IPS-18a (cell line): ENCODE results near the gene GRIN3B.

Source experiments
- H3K27ac ChIP-seq: one replicate; pipeline ENCODE4 v1.5.1; 2013; ENCODE audit warnings: low read length
- H3K27me3 ChIP-seq: one replicate; pipeline ENCODE4 v1.6.1; 2013; ENCODE audit warnings: mild to moderate bottlenecking, low read length; ENCODE audit not compliant: control insufficient read depth, insufficient read depth
- H3K36me3 ChIP-seq: one replicate; pipeline ENCODE4 v1.6.1; 2013; ENCODE audit warnings: low read depth, low read length; ENCODE audit not compliant: control insufficient read depth
- H3K4me1 ChIP-seq: one replicate; pipeline ENCODE4 v1.6.1; 2013; ENCODE audit warnings: low read depth, low read length; ENCODE audit not compliant: control insufficient read depth
- H3K4me3 ChIP-seq: one replicate; pipeline ENCODE4 v1.5.1; 2013; ENCODE audit warnings: low read length
- H3K9ac ChIP-seq: one replicate; pipeline ENCODE4 v1.6.1; 2013; ENCODE audit warnings: mild to moderate bottlenecking, low read length, moderate library complexity
- H3K9me3 ChIP-seq: one replicate; pipeline ENCODE4 v1.6.1; 2013; ENCODE audit warnings: low read depth, low read length; ENCODE audit not compliant: control insufficient read depth

GRIN3B gene

DNA sequence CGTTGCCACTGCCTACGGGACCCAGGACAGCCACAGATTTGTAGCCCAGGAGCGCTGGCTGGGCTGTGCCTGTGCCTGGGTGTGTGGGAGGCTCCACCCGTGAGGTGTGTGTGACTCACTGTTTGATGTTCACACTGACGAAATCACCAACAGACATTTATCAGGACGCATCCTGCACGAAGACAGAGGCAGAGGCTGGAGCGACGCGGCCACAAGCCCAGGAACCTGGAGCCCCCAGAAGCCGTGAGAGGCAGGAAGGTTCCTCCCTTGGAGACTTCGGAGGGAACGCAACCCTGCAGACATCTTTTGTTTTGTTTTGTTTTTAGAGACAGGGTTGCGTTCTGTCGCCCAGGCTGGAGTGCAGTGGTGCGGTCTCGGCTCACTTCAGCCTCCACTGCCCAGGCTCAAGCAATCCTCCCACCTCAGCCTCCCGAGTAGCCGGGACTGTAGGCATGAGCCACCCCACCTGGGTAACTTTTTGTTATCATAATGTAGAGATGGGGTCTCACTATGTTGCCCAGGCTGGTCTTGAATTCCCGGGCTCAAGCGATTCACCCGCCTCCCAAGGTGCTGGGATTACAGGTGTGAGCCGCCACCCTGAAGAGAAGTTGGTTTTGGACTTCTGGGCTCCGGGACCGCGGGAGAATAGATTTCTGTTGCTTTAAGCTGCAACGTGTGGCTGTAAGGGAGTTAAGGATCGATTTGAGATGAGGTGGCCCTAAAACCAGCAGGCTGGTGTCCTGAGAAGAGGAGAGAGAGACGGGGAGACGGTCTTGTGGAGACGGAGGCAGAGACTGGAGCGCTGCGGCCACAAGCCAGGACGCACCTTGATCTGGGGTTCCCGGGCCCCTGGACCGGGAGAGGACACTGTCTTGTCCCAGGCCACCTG lies 41.0 kb upstream of the GRIN3B start:
- no peak overlapping the region for H3K9ac ChIP-seq
- no peaks in the 10 kb centered on the region for H3K36me3 ChIP-seq
- no peak overlapping the region for H3K4me3 ChIP-seq
- no peaks in the 10 kb centered on the region for H3K27me3 ChIP-seq
- H3K9me3 ChIP-seq, result no peaks in the 10 kb centered on the region
- H3K27ac ChIP-seq, result no peak overlapping the region
- H3K4me1 ChIP-seq, result peaks cover 3% of the 10 kb centered on the region

DNA sequence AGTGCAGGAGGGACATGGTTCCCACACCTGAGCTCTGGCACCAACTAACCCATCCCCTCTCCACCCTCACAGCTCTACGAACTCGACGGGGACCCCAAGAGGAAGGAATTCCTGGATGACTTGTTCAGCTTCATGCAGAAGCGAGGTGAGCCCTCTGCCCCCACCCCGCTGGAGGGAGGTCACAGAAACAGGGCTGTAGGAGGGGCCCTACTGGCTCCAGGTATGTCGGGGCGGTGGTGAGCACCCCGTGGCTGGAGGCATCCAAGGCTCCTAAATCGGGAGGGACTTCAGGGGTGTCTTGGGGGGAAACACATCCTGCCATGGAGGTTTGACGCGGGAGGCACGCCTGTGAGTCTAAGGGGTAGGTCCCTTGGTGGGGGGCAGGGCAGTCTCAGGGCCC lies 40.2 kb upstream of the GRIN3B start:
- Histone ChIP-seq H3K36me3 (peaks cover 6% of the 10 kb centered on the region), H3K9ac (no peak overlapping the region), H3K9me3 (no peaks in the 10 kb centered on the region), H3K4me3 (no peak overlapping the region), H3K27ac (no peak overlapping the region), H3K4me1 (peaks cover 3% of the 10 kb centered on the region), H3K27me3 (no peaks in the 10 kb centered on the region)

DNA sequence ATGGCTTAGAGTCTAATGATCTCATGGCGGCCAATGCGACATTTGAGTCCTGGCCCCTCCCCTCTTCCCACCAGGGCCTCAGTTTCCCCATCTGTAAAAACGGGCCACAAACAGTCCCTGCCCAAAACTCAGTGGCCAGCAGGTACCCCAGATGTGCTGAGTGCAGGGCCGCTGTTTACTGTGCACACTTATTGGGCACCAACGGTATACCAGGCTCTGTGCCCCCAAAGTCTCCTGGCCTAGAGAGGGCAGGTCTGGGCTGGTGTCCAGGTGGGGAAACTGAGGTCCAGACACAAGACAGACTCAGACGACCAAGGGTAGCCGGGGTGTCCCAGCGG lies 39.6 kb upstream of the GRIN3B start:
- Histone ChIP-seq H3K4me1 (peaks cover 3% of the 10 kb centered on the region), H3K9ac (no peak overlapping the region), H3K36me3 (peaks cover 7% of the 10 kb centered on the region), H3K4me3 (no peak overlapping the region), H3K27me3 (no peaks in the 10 kb centered on the region), H3K9me3 (no peaks in the 10 kb centered on the region), H3K27ac (no peak overlapping the region)

DNA sequence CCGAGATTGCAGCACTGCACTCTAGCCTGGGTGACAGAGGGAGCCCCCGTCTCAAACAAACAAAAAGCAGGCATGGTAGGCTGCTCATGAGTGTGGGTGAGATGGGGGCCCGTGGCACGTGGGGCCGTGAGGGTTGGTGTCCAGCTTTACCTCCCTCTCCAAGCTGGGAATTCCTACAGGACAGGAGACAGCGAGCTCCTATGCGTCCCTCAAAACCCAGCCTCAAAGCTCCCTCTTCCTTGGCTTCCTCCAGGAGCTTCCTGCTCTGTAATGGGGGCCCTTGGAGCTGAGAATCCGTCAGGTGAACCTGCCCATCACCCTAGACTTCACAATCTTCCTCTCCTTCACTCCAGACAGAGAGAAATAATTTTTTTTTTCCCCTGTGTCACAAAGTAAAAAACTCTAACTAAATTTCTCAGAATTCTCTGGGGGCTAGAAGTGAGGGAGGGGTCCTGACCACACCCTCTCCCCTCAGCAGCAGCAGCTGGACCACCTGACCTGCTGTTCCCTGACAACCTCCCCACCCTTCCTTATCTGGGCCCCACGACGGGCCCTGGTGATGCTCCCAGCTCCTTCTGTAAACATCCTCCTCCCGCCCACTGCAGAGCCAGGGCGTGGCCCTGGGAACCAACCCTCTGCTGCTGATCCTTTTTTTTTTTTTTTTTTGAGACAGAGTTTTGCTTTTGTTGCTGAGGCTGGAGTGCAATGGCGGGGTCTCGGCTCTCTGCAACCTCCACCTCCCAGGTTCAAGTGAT lies 38.2 kb upstream of the GRIN3B start:
- H3K36me3 ChIP-seq, result peaks cover 12% of the 10 kb centered on the region
- no peak overlapping the region for H3K9ac ChIP-seq
- no peak overlapping the region for H3K4me3 ChIP-seq
- H3K9me3 ChIP-seq, result no peaks in the 10 kb centered on the region
- H3K27ac ChIP-seq, result no peak overlapping the region
- H3K27me3 ChIP-seq, result no peaks in the 10 kb centered on the region
- peaks cover 3% of the 10 kb centered on the region for H3K4me1 ChIP-seq

DNA sequence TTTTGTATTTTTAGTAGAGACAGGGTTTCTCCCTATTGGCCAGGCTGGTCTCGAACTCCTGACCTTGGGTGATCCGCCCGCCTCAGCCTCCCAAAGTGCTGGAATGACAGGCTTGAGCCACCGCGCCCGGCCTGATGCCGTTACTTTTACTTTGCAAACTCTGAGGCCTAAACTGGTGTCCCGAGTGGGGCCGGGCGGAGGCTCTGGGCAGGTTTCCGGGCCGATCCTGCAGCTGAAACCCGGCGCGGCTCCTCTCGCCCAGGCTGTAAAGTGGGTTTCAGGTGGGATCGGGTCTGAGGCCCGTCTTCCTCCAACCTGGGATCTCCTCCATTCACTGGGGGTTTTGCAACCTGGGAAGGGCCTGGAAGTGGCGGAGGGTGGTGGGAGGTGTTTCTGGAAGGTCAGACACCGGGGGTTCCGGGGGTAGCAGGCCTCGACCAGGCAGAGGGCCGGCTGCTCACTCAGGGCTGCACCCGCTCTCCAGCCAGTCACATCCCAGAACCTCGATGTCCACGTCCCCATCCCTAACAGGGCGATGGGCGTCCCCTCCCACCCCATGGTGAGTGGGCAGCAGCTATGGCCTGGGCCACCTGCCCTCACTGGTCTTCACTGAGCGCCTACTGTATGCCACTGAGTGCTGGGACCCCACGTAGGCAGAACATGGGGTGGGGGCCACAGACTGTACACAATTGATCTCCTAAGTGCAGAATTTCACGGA lies 37.4 kb upstream of the GRIN3B start:
- H3K27me3 ChIP-seq, result no peaks in the 10 kb centered on the region
- H3K9me3 ChIP-seq, result no peaks in the 10 kb centered on the region
- H3K27ac ChIP-seq, result no peak overlapping the region
- peaks cover 12% of the 10 kb centered on the region for H3K36me3 ChIP-seq
- no peak overlapping the region for H3K4me3 ChIP-seq
- H3K4me1 ChIP-seq, result peaks cover 3% of the 10 kb centered on the region
- H3K9ac ChIP-seq, result no peak overlapping the region

DNA sequence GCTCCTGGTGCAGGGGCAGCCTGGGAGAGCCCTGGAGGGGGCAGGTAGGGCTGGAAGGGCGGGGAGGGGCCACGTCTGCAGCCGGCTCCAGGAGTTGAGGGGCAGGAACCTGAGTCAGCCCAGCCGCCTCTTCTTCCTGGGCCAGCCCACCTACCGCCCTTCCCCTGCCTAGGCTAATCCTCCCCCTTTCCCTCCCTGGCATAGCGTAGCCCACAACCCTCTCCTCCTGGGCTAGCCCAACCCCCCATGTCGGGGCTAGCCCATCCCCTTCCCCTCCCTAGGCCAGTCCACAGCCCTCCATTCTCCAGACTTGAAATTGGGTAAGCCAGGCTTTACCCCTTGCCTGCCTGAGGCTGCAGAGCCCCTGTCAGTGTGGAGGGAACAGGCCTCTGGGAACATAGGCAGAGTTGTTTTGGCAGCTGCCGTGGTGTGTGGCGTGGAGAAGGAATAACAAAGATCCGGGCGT lies 36.7 kb upstream of the GRIN3B start:
- H3K4me3 ChIP-seq, result no peak overlapping the region
- no peak overlapping the region for H3K27ac ChIP-seq
- H3K9ac ChIP-seq, result no peak overlapping the region
- H3K27me3 ChIP-seq, result no peaks in the 10 kb centered on the region
- H3K4me1 ChIP-seq, result peaks cover 3% of the 10 kb centered on the region
- H3K36me3 ChIP-seq, result peaks cover 15% of the 10 kb centered on the region
- no peaks in the 10 kb centered on the region for H3K9me3 ChIP-seq

DNA sequence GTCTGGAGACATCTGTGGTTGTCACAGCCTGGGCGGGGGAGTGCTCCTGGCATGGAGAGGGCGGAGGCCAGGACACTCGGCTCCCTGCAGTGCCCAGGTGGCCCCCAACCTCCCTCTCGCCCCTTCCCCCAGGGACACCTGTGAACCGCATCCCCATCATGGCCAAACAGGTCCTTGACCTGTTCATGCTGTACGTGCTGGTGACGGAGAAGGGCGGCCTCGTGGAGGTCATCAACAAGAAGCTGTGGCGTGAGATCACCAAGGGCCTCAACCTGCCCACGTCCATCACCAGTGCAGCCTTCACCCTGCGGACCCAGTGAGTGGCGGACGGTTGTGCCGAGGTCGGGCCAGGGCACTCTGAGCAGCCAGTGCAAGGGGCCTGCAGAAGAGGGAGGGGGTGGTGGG lies 36.1 kb upstream of the GRIN3B start:
- Histone ChIP-seq H3K36me3 (peaks cover 19% of the 10 kb centered on the region), H3K4me3 (no peak overlapping the region), H3K27me3 (no peaks in the 10 kb centered on the region), H3K9ac (no peak overlapping the region), H3K9me3 (no peaks in the 10 kb centered on the region), H3K4me1 (peaks cover 3% of the 10 kb centered on the region), H3K27ac (no peak overlapping the region)

DNA sequence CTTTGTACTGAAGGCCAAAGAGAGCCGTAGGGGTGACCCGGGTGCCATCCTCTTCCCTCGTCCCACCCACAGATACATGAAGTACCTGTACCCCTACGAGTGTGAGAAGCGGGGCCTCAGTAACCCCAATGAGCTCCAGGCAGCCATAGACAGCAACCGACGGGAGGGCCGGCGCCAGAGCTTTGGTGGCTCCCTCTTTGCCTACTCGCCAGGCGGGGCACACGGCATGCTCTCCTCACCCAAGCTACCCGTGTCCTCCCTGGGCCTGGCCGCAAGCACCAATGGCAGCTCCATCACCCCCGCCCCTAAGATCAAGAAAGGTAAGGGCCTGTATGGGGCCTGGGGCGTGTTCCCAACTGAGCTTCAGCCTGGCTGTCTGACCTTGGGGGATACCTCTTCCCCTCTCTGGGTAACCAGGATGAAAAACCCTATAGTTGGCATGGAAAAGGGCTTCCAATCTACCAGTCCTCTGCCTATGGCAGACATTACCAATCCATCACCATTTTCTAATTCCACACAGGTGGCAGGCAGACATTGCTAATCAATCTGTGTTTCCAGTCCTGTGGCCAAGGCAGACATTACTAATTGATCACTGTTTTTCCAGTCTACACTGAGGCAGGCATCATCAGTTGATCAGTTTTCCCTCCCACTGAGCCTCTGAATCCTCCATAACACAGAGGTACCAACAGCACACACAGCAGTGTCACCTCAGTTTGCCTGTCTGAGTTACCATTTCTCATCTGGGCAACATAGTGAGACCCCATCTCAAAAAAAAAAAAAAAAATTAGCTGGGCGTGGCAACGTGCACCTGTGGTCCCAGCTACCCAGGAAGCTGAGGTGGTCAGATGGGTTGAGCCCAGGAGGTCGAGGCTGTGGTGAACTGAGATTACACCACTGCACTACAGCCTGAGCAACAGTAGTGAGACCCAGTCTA lies 35.2 kb upstream of the GRIN3B start:
- Histone ChIP-seq H3K36me3 (peaks cover 21% of the 10 kb centered on the region), H3K4me1 (peaks cover 3% of the 10 kb centered on the region), H3K9ac (no peak overlapping the region), H3K9me3 (no peaks in the 10 kb centered on the region), H3K4me3 (no peak overlapping the region), H3K27ac (no peak overlapping the region), H3K27me3 (no peaks in the 10 kb centered on the region)

DNA sequence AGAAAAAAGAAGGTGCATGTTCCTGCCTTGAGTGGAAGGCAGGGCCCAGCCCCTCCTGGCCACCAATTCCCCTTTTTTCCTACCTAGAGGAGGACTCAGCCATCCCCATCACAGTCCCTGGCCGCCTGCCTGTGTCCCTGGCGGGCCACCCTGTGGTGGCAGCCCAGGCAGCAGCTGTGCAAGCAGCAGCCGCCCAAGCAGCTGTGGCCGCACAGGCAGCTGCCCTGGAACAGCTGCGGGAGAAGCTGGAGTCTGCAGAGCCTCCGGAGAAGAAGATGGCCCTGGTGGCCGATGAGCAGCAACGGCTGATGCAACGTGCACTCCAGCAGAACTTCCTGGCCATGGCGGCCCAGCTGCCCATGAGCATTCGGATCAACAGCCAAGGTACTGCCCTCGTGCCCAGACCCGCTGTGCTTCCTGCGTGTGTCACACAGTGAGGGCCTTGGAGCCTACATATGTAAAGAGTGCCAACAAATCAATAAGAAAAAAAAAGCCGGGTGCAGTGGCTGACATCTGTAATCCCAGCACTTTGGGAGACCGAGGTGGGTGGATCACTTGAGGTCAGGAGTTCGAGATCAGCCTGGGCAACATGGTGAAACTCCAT lies 33.6 kb upstream of the GRIN3B start:
- no peaks in the 10 kb centered on the region for H3K27me3 ChIP-seq
- no peak overlapping the region for H3K27ac ChIP-seq
- H3K4me3 ChIP-seq, result no peak overlapping the region
- H3K9me3 ChIP-seq, result peaks cover 5% of the 10 kb centered on the region
- peaks cover 3% of the 10 kb centered on the region for H3K4me1 ChIP-seq
- H3K36me3 ChIP-seq, result peaks cover 30% of the 10 kb centered on the region
- H3K9ac ChIP-seq, result no peak overlapping the region

DNA sequence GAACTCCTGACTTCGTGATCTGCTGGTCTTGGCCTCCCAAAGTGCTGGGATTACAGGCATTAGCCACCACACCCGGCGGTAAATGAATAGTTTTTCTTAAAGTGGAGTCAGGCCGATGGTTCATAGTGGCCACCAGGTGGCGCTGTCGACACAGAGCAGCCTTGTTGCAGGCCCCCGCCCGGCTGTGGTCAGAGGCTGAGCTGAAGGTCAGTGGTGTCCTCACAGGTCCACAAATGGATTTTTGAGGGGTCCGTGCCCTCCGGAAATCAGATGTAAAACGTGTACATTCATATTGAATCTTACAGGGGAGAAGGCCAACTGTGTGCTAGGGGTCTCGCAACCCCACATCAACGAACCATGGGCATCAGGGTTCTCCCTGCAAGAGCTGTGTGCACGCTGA lies 29.5 kb upstream of the GRIN3B start:
- H3K9ac ChIP-seq, result no peak overlapping the region
- no peaks in the 10 kb centered on the region for H3K27me3 ChIP-seq
- H3K27ac ChIP-seq, result no peak overlapping the region
- peaks cover 23% of the 10 kb centered on the region for H3K36me3 ChIP-seq
- no peaks in the 10 kb centered on the region for H3K4me1 ChIP-seq
- H3K4me3 ChIP-seq, result no peak overlapping the region
- peaks cover 5% of the 10 kb centered on the region for H3K9me3 ChIP-seq
